ENCODE measurements around the gene TBCD. TPM values are rescaled to one million over a fixed set of nuclear protein-coding genes. Genes with fewer than 3 reads are reported as not detected.

TBCD gene
- total and polyA plus RNA-seq, 9 of the 15 experiments (the other 6 are each of a cell fraction or from before 2014, with no cell fraction given), result 8.9 to 98.5 (median 28.0) TPM

GRCh38 chr17:82751571-82752370 lies at the start of gene TBCD (continued):
- TF ChIP-seq MGA (IDR thresholded peaks at IDR 0.05) (peak; percentile 77), GATAD2A (IDR thresholded peaks at IDR 0.05) (0 out of 2 replicates have a peak, but pooled peaks have one; percentile 60), AFF4 (CRISPR knock-in tag; IDR thresholded peaks at IDR 0.05) (peak; percentile 80), E2F6 (IDR thresholded peaks at IDR 0.05; ENCODE audit: borderline replicate concordance in 1 of 2, extremely low read depth in 1 of 2, insufficient read depth in 1 of 2, insufficient read length in 1 of 2, low read depth in 1 of 2, low read length in 1 of 2, poor library complexity in 1 of 2, severe bottlenecking in 1 of 2) (peak; percentile 82 to 94), ZNF232 (CRISPR knock-in tag; IDR thresholded peaks at IDR 0.05) (no peak), DNMT1 (IDR thresholded peaks at IDR 0.05) (no peak), CBFA2T2 (conservative IDR thresholded peaks at IDR 0.05) (no peak), IRF2 (CRISPR knock-in tag; IDR thresholded peaks at IDR 0.05) (no peak), RBM17 (IDR thresholded peaks at IDR 0.05; ENCODE audit: borderline replicate concordance, low read depth, low read length) (no peak), RNF2 (IDR thresholded peaks at IDR 0.05) (0 out of 2 replicates have a peak, but pooled peaks have one; percentile 34), EGR1 (conservative IDR thresholded peaks at IDR 0.05) (peak; percentile 69)
